OCI-LY1 (cell line): ENCODE results near the gene MAN1B1.

Experiments used
- EZH2 ChIP-seq: fragments of 200-600 bp; sonication (generic), shearing (Covaris generic); IDR thresholded peaks from 2 replicates; pipeline ENCODE4 v1.8.0; 2017; ENCODE audit warnings: borderline replicate concordance, mixed run types, mild to moderate bottlenecking, antibody characterized with exemption, low read length, moderate library complexity, mixed read lengths
- TF ChIP-seq, protein P1 (sequence below): fragments of 200-600 bp; sonication (generic), shearing (Covaris generic); IDR thresholded peaks from 2 replicates; pipeline ENCODE4 v1.5.1; 2017; ENCODE audit warnings: mild to moderate bottlenecking, antibody characterized with exemption, low read length, moderate library complexity, mixed read lengths

DNA sequence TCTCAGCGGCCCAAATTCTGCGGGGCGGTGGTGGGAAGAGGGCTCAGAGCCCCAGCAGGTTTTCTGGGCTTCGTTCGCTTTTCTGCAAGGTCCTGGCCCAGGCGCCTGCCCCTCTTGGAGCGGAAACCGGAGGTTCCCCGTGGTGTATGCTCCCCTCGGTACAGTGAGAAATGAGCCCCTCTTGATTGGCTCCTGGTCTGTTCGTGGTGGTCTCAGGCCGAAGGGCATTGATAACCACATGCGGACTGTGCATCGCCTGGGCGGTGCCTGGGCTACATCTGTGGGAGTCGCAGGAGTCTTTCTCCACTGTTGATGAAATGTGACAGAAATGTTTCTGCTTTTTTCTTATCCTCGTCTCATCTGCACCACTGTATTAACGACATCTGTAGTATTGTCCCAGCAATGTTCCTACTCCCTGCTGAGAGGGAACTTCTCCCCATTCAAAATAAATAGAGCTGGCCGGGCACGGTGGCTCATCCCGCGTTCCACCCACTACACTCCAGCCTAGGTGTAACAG, 682 bp downstream of the MAN1B1 start:
- TF ChIP-seq, protein P1, sequence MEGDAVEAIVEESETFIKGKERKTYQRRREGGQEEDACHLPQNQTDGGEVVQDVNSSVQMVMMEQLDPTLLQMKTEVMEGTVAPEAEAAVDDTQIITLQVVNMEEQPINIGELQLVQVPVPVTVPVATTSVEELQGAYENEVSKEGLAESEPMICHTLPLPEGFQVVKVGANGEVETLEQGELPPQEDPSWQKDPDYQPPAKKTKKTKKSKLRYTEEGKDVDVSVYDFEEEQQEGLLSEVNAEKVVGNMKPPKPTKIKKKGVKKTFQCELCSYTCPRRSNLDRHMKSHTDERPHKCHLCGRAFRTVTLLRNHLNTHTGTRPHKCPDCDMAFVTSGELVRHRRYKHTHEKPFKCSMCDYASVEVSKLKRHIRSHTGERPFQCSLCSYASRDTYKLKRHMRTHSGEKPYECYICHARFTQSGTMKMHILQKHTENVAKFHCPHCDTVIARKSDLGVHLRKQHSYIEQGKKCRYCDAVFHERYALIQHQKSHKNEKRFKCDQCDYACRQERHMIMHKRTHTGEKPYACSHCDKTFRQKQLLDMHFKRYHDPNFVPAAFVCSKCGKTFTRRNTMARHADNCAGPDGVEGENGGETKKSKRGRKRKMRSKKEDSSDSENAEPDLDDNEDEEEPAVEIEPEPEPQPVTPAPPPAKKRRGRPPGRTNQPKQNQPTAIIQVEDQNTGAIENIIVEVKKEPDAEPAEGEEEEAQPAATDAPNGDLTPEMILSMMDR = no peak
- no peak for TF ChIP-seq EZH2
